H9 (cell line): ENCODE measurements around the gene GRIN2B. TPM values are rescaled to one million over a fixed set of nuclear protein-coding genes. Genes with fewer than 3 reads are reported as not detected.

Source experiments
- DNase-seq: peaks from one replicate; pipeline ENCODE4 v3.0.0-alpha.2; 2017
- H2AFZ ChIP-seq: one replicate; pipeline ENCODE4 v1.6.1; 2013; ENCODE audit warnings: mild to moderate bottlenecking, low read length, control low read depth, moderate library complexity
- H2AK5ac ChIP-seq: 2 replicates; pipeline ENCODE4 v1.6.1; 2013; ENCODE audit warnings: low read length, control low read depth, mixed read lengths; ENCODE audit not compliant: insufficient read length
- H2BK120ac ChIP-seq: one replicate; pipeline ENCODE4 v1.6.1; 2013; ENCODE audit warnings: low read depth, mild to moderate bottlenecking, low read length, control low read depth, inconsistent platforms; ENCODE audit not compliant: poor library complexity, severe bottlenecking
- H2BK12ac ChIP-seq: 2 replicates; pipeline ENCODE4 v1.6.1; 2013; ENCODE audit warnings: low read length, control low read depth, mixed read lengths, low read depth; ENCODE audit not compliant: insufficient read length
- H2BK15ac ChIP-seq: 2 replicates; pipeline ENCODE4 v1.6.1; 2013; ENCODE audit warnings: low read depth, low read length, control low read depth
- H2BK20ac ChIP-seq: one replicate; pipeline ENCODE4 v1.6.1; 2013; ENCODE audit warnings: low read depth, mild to moderate bottlenecking, low read length, control low read depth, inconsistent platforms; ENCODE audit not compliant: poor library complexity, severe bottlenecking
- H2BK5ac ChIP-seq: 2 replicates; pipeline ENCODE4 v1.6.1; 2013; ENCODE audit warnings: low read length, control low read depth, mixed read lengths; ENCODE audit not compliant: insufficient read length
- H3K14ac ChIP-seq: 2 replicates; pipeline ENCODE4 v1.6.1; 2013; ENCODE audit warnings: low read length, control low read depth; ENCODE audit not compliant: insufficient read depth
- H3K18ac ChIP-seq: 2 replicates; pipeline ENCODE4 v1.6.1; 2013; ENCODE audit warnings: low read depth, mild to moderate bottlenecking, mixed read lengths, low read length, control low read depth; ENCODE audit not compliant: insufficient read length
- H3K23ac ChIP-seq: 2 replicates; pipeline ENCODE4 v1.6.1; 2013; ENCODE audit warnings: low read length, control low read depth, mixed read lengths, low read depth; ENCODE audit not compliant: insufficient read length
- H3K23me2 ChIP-seq: 2 replicates; pipeline ENCODE4 v1.6.1; 2013; ENCODE audit warnings: low read depth, mild to moderate bottlenecking, mixed read lengths, low read length, control low read depth; ENCODE audit not compliant: insufficient read length, poor library complexity, severe bottlenecking
- H3K27ac ChIP-seq: 2 replicates; pipeline ENCODE4 v1.5.1; 2013; ENCODE audit warnings: low read length, control low read depth, mixed read lengths, low read depth; ENCODE audit not compliant: insufficient read length
- H3K27me3 ChIP-seq: 2 replicates; pipeline ENCODE4 v1.6.1; 2013; ENCODE audit warnings: low read length, control low read depth, inconsistent platforms; ENCODE audit not compliant: insufficient read depth
- H3K4ac ChIP-seq: 2 replicates; pipeline ENCODE4 v1.6.1; 2013; ENCODE audit warnings: low read depth, mild to moderate bottlenecking, control low read depth, inconsistent platforms, low read length, moderate library complexity
- H3K4me1 ChIP-seq: 2 replicates; pipeline ENCODE4 v1.6.1; 2013; ENCODE audit warnings: low read length, control low read depth, inconsistent platforms; ENCODE audit not compliant: insufficient read depth
- H3K4me2 ChIP-seq: 2 replicates; pipeline ENCODE4 v1.6.1; 2013; ENCODE audit warnings: low read length, control low read depth, mixed read lengths; ENCODE audit not compliant: insufficient read length, insufficient read depth
- H3K56ac ChIP-seq: 2 replicates; pipeline ENCODE4 v1.6.1; 2013; ENCODE audit warnings: low read depth, mild to moderate bottlenecking, mixed read lengths, low read length, control low read depth; ENCODE audit not compliant: insufficient read length
- H3K79me1 ChIP-seq: 2 replicates; pipeline ENCODE4 v1.6.1; 2013; ENCODE audit warnings: low read depth, mild to moderate bottlenecking, moderate library complexity, low read length, control low read depth, inconsistent platforms; ENCODE audit not compliant: insufficient read depth, poor library complexity, severe bottlenecking
- H3K79me2 ChIP-seq: 2 replicates; pipeline ENCODE4 v1.6.1; 2013; ENCODE audit warnings: low read length, control low read depth, inconsistent platforms; ENCODE audit not compliant: insufficient read depth
- H3K9ac ChIP-seq: 2 replicates; pipeline ENCODE4 v1.6.1; 2013; ENCODE audit warnings: low read length, control low read depth, mixed read lengths; ENCODE audit not compliant: insufficient read length; ENCODE audit errors: extremely low read depth
- H3K9me3 ChIP-seq: one replicate; pipeline ENCODE4 v1.6.1; 2013; ENCODE audit warnings: low read depth, low read length, inconsistent platforms; ENCODE audit not compliant: control insufficient read depth
- H3T11ph ChIP-seq: one replicate; pipeline ENCODE4 v1.6.1; 2013; ENCODE audit warnings: mild to moderate bottlenecking, low read length, control low read depth, inconsistent platforms
- H4K20me1 ChIP-seq: one replicate; pipeline ENCODE4 v1.6.1; 2013; ENCODE audit not compliant: control insufficient read depth, insufficient read length, insufficient read depth
- H4K5ac ChIP-seq: 2 replicates; pipeline ENCODE4 v1.6.1; 2013; ENCODE audit warnings: low read depth, mild to moderate bottlenecking, mixed read lengths, low read length, control low read depth; ENCODE audit not compliant: insufficient read length
- H4K8ac ChIP-seq: replicated peaks from 2 replicates; pipeline ENCODE4 v1.6.1; 2013; ENCODE audit warnings: low read length, control low read depth, mixed read lengths, low read depth; ENCODE audit not compliant: insufficient read length
- H4K91ac ChIP-seq: 2 replicates; pipeline ENCODE4 v1.6.1; 2013; ENCODE audit warnings: low read depth, mild to moderate bottlenecking, moderate library complexity, mixed read lengths, low read length, control low read depth; ENCODE audit not compliant: insufficient read length
- H3K27ac Mint-ChIP-seq, 3 experiments: 2 replicates in 2 of 3; 3 replicates in 1 of 3; pipeline ENCODE4 v1.8.0; 2020 to 2021; ENCODE audit warnings: mixed read lengths in 3 of 3, mild to moderate bottlenecking in 1 of 3, moderate library complexity in 1 of 3
- H3K27me3 Mint-ChIP-seq: 2 replicates; pipeline ENCODE4 v1.8.0; 2021; ENCODE audit warnings: low read depth, mild to moderate bottlenecking, moderate library complexity, mixed read lengths
- H3K36me3 Mint-ChIP-seq, 3 experiments: 2 replicates in 2 of 3; 3 replicates in 1 of 3; pipeline ENCODE4 v1.8.0; 2020 to 2021; ENCODE audit warnings: low read depth in 3 of 3, mixed read lengths in 3 of 3; ENCODE audit not compliant: insufficient read depth in 1 of 3
- H3K4me1 Mint-ChIP-seq, 2 experiments: 2 replicates each; pipeline ENCODE4 v1.8.0; 2020; ENCODE audit warnings: mixed read lengths in 2 of 2
- H3K4me3 Mint-ChIP-seq, 2 experiments: 2 replicates in 1 of 2; 3 replicates in 1 of 2; pipeline ENCODE4 v1.8.0; 2020 to 2021; ENCODE audit warnings: mild to moderate bottlenecking in 2 of 2, mixed read lengths in 2 of 2, moderate library complexity in 1 of 2
- H3K9me3 Mint-ChIP-seq, 2 experiments: 2 replicates in 1 of 2; 3 replicates in 1 of 2; pipeline ENCODE4 v1.8.0; 2020; ENCODE audit warnings: mild to moderate bottlenecking in 2 of 2, mixed read lengths in 2 of 2, moderate library complexity in 1 of 2
- CTCF ChIP-seq: fragments of 200-600 bp; sonication (generic); conservative IDR thresholded peaks from 3 replicates; pipeline ENCODE4 v1.8.0; 2021; ENCODE audit warnings: antibody characterized with exemption, mild to moderate bottlenecking
- WGBS: extraction: QIAGEN DNeasy Blood & Tissue Kit; methylation state at CpG from one replicate; pipeline ENCODE4 v1.1.7; 2013; ENCODE audit warnings: missing lambda C conversion rate, low lambda C conversion rate, mixed read lengths; ENCODE audit not compliant: insufficient read length; ENCODE audit errors: extremely low coverage; 5-methylcytosine and 5-hydroxymethylcytosine counted together
- total RNA-seq: library from RNA; stranded (reverse); gene quantifications from 2 replicates; pipeline ENCODE4 v1.2.1, GENCODE V29; 2021

The GRIN2B gene
- total RNA-seq, 1 experiment from 2014 or later: 0.13 TPM

- H3K9me3 ChIP-seq: no peaks in the 10 kb centered on the region
- H3K23me2 ChIP-seq: no peaks in the 10 kb centered on the region
- H2AK5ac ChIP-seq: no peak overlapping the region
- H3K4ac ChIP-seq: no peak overlapping the region
- H3K9ac ChIP-seq: no peak overlapping the region
- peaks cover 2% of the 10 kb centered on the region; the same call in 1 of the 2 replicates for H3K4me1 ChIP-seq
- H4K91ac ChIP-seq: no peak overlapping the region
- H3K4me3 Mint-ChIP-seq: no peak overlapping the region
- H2BK15ac ChIP-seq: no peak overlapping the region
- no peaks in the 10 kb centered on the region for H3K79me2 ChIP-seq
- H3K23ac ChIP-seq: no peak overlapping the region
- no peak overlapping the region for H2AFZ ChIP-seq
- peaks cover 2% of the 10 kb centered on the region in 2 experiments; a peak in 4 of 5 replicates for H3K9me3 Mint-ChIP-seq
- no peak for TF ChIP-seq CTCF
- no peak overlapping the region for H4K5ac ChIP-seq
- no peak overlapping the region for H3T11ph ChIP-seq
- no peak overlapping the region for H3K14ac ChIP-seq
- H4K8ac ChIP-seq: no peak overlapping the region
- H2BK12ac ChIP-seq: no peak overlapping the region
- H3K56ac ChIP-seq: no peak overlapping the region
- no peak overlapping the region for H2BK120ac ChIP-seq
- H3K79me1 ChIP-seq: no peaks in the 10 kb centered on the region
- H3K18ac ChIP-seq: no peak overlapping the region
- H2BK5ac ChIP-seq: no peak overlapping the region
- H3K4me1 Mint-ChIP-seq: peaks cover 41% of the 10 kb centered on the region in 2 experiments
- peaks cover 0 to 3% (median 1%) of the 10 kb centered on the region in 3 experiments; a peak in 4 of 7 replicates for H3K36me3 Mint-ChIP-seq
- H4K20me1 ChIP-seq: peaks cover 2% of the 10 kb centered on the region
- H3K27me3 ChIP-seq: no peaks in the 10 kb centered on the region
- H2BK20ac ChIP-seq: no peak overlapping the region
- no peak overlapping the region for H3K27ac ChIP-seq
- H3K27me3 Mint-ChIP-seq: peaks cover 18% of the 10 kb centered on the region
- no CpG with 5 or more reads among the region's 3 CpGs for WGBS
- no peak overlapping the region for H3K27ac Mint-ChIP-seq
- H3K4me2 ChIP-seq: no peak overlapping the region
- no peak for DNase-seq
Observed at GRCh38 chr12:13942826-13943225, 38.6 kb downstream of the GRIN2B start.
